Tibial nerve (tissue), 4 donors: ENCODE results near the gene NSDHL.

Experiments used
- CTCF ChIP-seq, 5 experiments: fragments of 200-600 bp in 3 of 5; fragments of 450-650 bp in 2 of 5; sonication (generic) in 3 of 5; IDR thresholded peaks; one replicate each; pipeline ENCODE4 v1.5.1; 2016 to 2019; ENCODE audit warnings: antibody characterized with exemption in 5 of 5, mild to moderate bottlenecking in 3 of 5, moderate library complexity in 2 of 5
- EP300 ChIP-seq, 2 donors: sonication (generic); formaldehyde crosslinking; IDR thresholded peaks; one replicate each; pipeline ENCODE4 v1.6.1; 2017; ENCODE audit warnings: antibody characterized with exemption in 2 of 2, mild to moderate bottlenecking in 1 of 2
- POLR2A ChIP-seq, 2 donors: fragments of 450-650 bp; IDR thresholded peaks; one replicate each; pipeline ENCODE4 v1.6.1; 2017; ENCODE audit warnings: antibody characterized with exemption in 2 of 2, mild to moderate bottlenecking in 2 of 2, moderate library complexity in 2 of 2

- TF ChIP-seq EP300 (IDR thresholded peaks at IDR 0.05) (no peak), CTCF (IDR thresholded peaks at IDR 0.05) (no peak), POLR2A (IDR thresholded peaks at IDR 0.05) (no peak)
These were observed 71.1 kb downstream of the NSDHL start for GRCh38 chrX:152901816-152902501.
